Measurements from ENCODE around the gene AGTPBP1.
A peak's percentile ranks its signal among the peaks of the same experiment; 100 is the strongest.
"Not testable (repeated sequence)": the region's sequence is repeated elsewhere in the genome, so short reads cannot be mapped to it uniquely, and the experiment has no call there.

Gene AGTPBP1

GRCh38 chr9:85615792-85616191, 126.0 kb downstream of the AGTPBP1 start:
- DNase-seq = no peak

- peak; percentile 89 to 93 for DNase-seq
Measured at GRCh38 chr9:85610074-85610860, 131.5 kb downstream of the AGTPBP1 start.

DNA sequence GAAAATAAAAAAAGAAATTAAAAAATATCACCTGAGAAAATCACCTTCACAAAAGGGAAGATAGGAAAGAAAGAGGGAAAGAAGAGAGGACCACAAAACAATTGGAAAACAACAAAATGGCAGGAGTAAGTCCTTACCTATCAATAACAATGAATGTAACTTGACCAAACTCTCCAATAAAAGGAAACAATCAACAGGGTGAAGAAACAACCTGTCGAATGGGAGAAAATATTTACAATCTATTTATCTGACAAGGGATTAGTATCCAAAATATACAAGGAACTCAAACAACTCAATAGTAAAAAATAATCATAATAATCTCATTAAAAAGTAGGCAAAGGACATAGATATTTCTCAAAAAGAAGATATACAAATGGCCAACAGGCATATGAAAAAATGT, 135.8 kb downstream of the AGTPBP1 start:
- DNase-seq = no peak

DNA sequence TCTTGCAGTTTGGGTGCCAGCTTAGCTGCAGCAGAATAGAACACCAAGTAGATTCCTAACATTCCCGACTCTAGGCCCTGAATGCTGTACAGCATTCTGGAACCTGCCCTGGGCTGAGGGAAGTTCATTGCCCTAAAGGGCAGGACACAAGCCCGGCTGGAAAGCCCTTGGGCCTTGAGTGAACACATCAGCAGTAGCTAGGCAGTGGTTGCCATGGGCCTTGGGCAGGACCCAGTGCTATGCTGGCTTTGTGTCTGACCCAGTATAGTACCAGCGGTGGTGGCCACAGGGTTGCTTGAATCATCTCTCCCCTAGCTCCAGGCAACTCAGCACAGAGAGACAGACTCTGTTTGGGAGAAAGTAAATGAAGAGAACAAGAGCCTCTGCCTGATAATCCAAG, 137.8 kb downstream of the AGTPBP1 start:
- no peak for DNase-seq

GRCh38 chr9:85602742-85603141, 139.0 kb downstream of the AGTPBP1 start:
- DNase-seq = no peak

GRCh38 chr9:85600675-85601263, 141.0 kb downstream of the AGTPBP1 start:
- DNase-seq = no peak

DNA sequence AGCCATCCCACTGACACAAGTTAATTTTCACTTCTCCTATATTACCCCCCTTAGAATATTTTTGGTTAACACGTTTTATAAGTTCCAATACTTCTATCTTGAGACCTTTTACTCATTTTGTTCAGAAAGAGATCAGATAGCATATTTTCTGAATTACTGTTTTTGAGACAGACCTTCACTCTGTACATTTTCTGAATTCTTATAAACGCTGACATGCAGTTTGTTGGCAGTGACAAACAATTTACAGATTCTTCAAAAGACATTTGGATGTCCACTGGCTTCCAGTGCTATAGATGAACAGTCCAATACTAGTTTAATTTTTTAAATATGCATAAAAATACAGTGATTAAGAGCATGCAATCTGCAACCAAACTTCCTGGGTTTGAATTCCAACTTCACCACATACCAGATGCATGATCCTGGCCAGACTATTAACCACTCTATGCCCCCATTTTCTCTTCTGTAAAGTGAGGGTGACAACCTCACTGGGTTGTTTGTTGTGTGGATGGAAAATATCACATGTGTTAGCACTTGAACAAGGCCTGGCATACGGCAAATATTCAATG, 142.1 kb downstream of the AGTPBP1 start:
- no peak for DNase-seq

DNA sequence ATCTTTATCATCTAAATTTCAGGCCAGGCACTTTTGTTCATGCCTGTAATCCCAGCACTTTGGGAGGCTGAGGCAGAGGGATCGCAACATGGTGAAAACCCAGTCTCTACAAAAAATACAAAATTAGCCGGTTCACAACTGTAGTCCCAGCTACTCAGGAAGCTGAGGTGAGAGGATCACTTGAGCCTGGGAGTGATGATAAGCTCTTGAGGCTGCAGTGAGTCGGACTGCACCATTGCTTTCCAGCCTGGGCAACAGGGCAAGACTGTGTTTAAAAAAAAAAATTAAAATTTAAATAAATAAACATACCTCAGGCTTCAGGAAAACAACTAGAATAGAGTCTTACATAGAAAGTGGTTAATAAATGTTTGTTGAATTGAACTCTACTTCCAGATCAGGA, 147.4 kb downstream of the AGTPBP1 start:
- DNase-seq = no peak

DNA sequence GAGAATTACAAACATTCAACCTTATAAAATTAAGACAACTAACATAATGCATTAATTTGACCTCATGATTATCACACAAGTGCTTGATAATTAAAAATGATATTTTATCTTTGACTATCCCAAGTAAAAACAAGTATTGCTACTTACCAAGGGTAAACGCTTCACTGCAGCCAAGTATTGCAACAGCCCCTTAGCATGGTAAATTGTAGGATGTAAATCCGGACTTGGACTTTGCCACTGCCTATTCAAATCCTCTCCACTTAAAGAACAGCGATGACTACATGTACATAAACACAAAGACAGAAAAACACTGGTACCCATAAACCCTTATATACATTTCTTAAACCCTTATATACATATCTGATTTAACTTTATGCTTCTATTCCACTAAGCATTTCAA, 155.1 kb downstream of the AGTPBP1 start:
- no peak for DNase-seq

DNA sequence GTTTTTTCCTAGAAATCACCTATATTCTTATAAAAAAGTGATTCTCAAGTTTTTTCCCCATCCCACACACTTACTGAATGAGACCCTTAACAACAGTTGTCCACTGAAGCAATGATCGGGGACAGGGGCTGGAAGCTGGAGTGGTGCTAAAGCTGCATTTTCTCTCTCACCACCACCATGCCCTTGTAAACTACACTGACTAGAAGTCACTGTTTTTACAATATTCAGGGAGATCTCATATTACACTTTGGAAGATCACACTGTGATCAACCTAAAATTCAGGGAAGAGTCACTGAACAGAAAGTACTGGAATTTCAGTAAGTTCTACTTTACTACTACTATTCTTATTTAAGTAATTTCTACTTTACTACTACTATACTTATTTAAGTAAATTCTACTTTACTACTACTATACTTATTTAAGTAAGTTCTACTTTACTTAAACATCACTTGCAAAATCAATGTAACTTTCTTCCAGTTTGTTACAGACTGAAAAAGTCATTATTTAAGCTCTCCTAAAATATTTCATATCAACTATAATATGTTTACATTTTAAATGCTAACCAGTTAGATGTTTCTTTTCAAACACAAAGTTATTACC, 164.3 kb downstream of the AGTPBP1 start:
- no peak for DNase-seq

DNA sequence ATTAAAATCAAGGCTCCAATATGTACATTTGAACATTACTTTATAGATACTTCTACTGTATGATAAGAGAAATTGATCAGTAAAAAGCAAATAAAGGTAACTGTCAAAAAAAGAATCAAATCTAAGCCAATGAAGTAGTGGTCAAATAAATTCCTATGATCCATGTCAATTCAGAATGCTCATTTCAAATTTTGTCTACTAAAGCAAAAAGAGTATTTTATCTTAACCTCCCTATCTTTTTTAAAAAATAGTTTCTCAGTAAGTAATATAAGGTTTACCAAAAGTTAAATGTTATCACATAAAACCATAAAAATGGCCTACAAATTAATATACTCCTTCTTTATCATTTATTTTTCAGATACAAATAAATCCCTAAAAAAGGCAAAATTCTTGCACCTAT, 165.9 kb downstream of the AGTPBP1 start:
- no peak for DNase-seq

DNA sequence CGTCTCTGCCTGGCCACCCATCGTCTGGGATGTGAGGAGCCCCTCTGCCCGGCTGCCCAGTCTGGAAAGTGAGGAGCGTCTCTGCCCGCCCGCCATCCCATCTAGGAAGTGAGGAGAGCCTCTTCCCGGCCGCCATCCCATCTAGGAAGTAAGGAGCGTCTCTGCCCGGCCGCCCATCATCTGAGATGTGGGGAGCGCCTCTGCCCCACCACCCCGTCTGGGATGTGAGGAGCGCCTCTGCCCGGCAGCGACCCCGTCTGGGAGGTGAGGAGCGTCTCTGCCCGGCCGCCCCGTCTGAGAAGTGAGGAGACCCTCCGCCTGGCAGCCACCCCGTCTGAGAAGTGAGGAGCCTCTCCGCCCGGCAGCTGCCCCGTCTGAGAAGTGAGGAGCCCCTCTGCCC, 168.2 kb downstream of the AGTPBP1 start:
- DNase-seq = not testable (repeated sequence)

DNA sequence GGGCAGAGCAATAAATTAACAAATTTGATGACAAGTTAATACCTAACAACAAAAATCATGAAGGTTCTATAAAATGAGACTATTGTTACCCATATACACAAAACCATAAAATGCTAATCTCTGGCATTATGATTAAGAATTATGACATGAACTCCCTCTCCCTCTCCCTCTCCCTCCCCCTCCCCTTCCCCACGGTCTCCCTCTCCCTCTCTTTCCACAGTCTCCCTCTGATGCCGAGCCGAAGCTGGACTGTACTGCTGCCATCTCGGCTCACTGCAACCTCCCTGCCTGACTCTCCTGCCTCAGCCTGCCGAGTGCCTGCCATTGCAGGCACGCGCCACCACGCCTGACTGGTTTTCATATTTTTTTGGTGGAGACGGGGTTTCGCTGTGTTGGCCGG, 168.8 kb downstream of the AGTPBP1 start:
- not testable (repeated sequence) for DNase-seq

- no peak for DNase-seq
Measured at GRCh38 chr9:85569988-85570387, 171.8 kb downstream of the AGTPBP1 start.

GRCh38 chr9:85559526-85559925, 182.2 kb downstream of the AGTPBP1 start:
- DNase-seq = no peak

GRCh38 chr9:85554349-85554748, 187.4 kb downstream of the AGTPBP1 start:
- DNase-seq = no peak

DNA sequence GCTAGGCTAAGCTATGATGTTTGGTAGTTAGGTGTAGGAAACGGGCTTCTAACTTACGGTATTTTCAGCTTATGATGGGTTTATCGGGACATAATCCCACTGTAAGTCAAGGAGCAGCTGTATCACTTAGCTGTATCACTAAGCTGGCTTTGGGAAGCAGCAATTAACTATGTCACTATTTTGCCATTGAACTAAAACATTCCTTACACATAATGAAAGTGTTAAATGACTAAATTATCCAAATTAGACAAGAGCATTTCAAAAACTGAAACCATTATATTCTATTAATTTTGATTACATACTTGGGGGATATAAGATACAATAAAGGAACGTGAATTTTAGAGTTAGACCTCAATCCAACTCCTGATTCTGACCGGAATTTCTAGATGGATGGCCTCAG, 188.3 kb downstream of the AGTPBP1 start:
- DNase-seq = no peak

- DNase-seq = no peak
Measured at GRCh38 chr9:85547599-85547998, 194.2 kb downstream of the AGTPBP1 start.

- no peak for DNase-seq
Measured at GRCh38 chr9:85543196-85543595, 198.6 kb downstream of the AGTPBP1 start.

DNA sequence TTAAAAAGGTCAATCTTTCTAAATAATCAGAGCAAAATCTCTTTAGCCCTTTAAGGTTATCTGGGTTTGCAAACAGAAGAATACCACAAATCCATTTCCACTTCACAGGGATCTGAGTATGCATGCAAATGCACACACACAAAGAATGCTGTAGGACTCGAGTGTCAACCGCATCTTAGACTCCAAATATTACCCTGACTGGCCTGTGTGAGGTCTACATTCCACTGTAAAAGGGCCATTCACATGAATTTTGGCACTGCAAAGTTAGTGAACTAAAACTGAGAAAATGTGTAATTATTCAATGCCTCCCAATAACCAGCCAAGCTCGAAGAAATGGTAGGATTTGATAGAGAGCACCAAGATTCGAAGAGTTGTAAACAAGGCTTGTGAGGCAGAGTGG, 199.9 kb downstream of the AGTPBP1 start:
- DNase-seq = no peak

- DNase-seq = no peak
Measured at GRCh38 chr9:85536514-85536913, 205.2 kb downstream of the AGTPBP1 start.

DNA sequence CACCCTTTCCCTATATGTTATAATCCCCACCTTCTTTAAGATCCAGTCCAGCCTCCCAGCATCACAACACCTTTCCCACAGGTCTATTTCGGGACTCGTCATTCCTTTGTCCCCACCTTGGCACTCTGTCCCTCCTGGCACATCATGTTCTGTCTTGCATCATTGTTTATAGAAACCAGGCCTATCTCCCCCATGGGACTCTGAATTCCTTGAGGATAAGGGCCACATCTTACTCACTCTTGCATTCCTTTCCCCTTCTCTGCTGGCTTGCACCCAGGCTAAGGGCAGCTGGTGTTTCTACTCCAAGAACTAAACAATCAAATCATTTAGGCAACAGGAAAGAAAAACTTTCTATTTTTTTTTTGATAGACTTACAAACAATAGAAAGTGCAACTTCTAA, 205.7 kb downstream of the AGTPBP1 start:
- DNase-seq = no peak

DNA sequence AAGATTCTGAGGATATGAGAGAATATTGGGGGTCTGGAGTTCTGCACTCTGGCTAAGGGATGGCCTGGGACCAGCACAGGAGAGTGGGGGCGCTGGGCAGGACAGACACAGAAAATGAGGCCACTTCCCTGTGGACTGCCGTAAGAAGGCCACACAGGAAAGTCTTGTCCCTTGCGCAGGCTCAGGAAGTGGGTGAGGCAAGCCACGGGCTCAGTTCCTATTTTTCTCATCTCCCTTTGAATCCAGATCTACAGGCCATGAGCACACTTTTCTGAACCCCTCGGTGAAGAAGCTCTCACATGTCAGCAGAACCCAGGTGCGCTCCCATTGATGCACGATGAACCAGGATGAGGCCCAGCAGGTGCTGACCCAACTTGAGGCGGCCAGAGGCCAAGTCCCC, 207.4 kb downstream of the AGTPBP1 start:
- peak; percentile 15 to 38 for DNase-seq

- no peak for DNase-seq
Measured at GRCh38 chr9:85533538-85533937, 208.2 kb downstream of the AGTPBP1 start.
